Activated CD4-positive, alpha-beta memory T cell treated with anti-CD3 and anti-CD28 coated beads, Interleukin-2, amount 10 ng/mL, durations not matched to agents 7 days and 5 days (primary cell): Measurements from ENCODE around the gene LPP. TPM values are rescaled to one million over a fixed set of nuclear protein-coding genes. Genes with fewer than 3 reads are reported as not detected.
A peak's percentile ranks its signal among the peaks of the same experiment; 100 is the strongest.

Source experiments
- CTCF ChIA-PET: fragments of 350-600 bp; sonication (Branson Sonifier 250); formaldehyde crosslinking; loops from one replicate; lab custom pipeline; 2021; ENCODE audit warnings: antibody characterized with exemption, inconsistent platforms; lab: Charles Lee
- POLR2A ChIA-PET: fragments of 350-600 bp; sonication (Branson Sonifier 250); formaldehyde crosslinking; loops from one replicate; lab custom pipeline; 2021; ENCODE audit warnings: antibody characterized with exemption; lab: Charles Lee
- DNase-seq: peaks from one replicate; pipeline ENCODE4 v3.0.0-alpha.2; 2020
- H3K27ac Mint-ChIP-seq: one replicate; pipeline ENCODE4 v1.8.0; 2021; ENCODE audit warnings: mild to moderate bottlenecking, mixed read lengths
- H3K27me3 Mint-ChIP-seq: one replicate; pipeline ENCODE4 v1.8.0; 2021; ENCODE audit warnings: mixed read lengths
- H3K36me3 Mint-ChIP-seq: one replicate; pipeline ENCODE4 v1.8.0; 2021; ENCODE audit warnings: low read depth, mixed read lengths
- H3K4me1 Mint-ChIP-seq: one replicate; pipeline ENCODE4 v1.8.0; 2021; ENCODE audit warnings: mixed read lengths
- H3K4me3 Mint-ChIP-seq: one replicate; pipeline ENCODE4 v1.8.0; 2021; ENCODE audit warnings: mild to moderate bottlenecking, mixed read lengths
- H3K9me3 Mint-ChIP-seq: one replicate; pipeline ENCODE4 v1.8.0; 2021; ENCODE audit warnings: mixed read lengths
- total RNA-seq, 2 experiments: library from RNA; stranded (reverse); gene quantifications; one replicate each; pipeline ENCODE4 v1.2.3, GENCODE V29; 2021

Gene LPP
- total RNA-seq, 2 experiments from 2014 or later: 51.4 to 52.4 TPM

- ChIA-PET POLR2A (no interaction called here), CTCF (no interaction called here)
- H3K36me3 Mint-ChIP-seq: peaks cover 13% of the 10 kb centered on the region
- no peak overlapping the region for H3K4me3 Mint-ChIP-seq
- no peaks in the 10 kb centered on the region for H3K27me3 Mint-ChIP-seq
- H3K4me1 Mint-ChIP-seq: no peaks in the 10 kb centered on the region
- H3K27ac Mint-ChIP-seq: no peak overlapping the region
- DNase-seq: no peak
- peaks cover 10% of the 10 kb centered on the region for H3K9me3 Mint-ChIP-seq
Observed at GRCh38 chr3:188380252-188380651, 226.3 kb downstream of the LPP start.

DNA sequence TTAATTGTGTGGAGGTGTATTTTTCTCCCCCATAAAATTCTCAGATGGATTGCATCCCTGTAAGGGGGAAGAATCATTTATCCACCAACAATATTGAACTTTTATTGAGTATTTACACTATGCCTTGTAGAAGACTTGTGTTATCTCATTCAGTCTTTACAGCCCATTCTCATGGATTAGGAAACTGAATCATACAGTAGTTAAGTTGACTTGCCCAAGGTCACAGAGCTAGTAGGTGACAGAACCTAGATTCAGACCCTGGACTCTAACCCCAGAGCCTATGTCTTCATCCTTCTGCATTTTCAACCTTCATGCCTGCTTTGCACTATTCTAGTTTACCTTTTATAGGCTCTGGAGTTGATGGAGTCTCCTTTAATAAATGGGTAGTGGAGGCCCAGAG, 226.8 kb downstream of the LPP start:
- DNase-seq: no peak
- Mint-ChIP-seq H3K27me3 (no peaks in the 10 kb centered on the region), H3K36me3 (peaks cover 13% of the 10 kb centered on the region), H3K4me3 (no peak overlapping the region), H3K27ac (no peak overlapping the region), H3K4me1 (no peaks in the 10 kb centered on the region), H3K9me3 (peaks cover 10% of the 10 kb centered on the region)
- CTCF ChIA-PET: no interaction called here
- POLR2A ChIA-PET: no interaction called here

DNA sequence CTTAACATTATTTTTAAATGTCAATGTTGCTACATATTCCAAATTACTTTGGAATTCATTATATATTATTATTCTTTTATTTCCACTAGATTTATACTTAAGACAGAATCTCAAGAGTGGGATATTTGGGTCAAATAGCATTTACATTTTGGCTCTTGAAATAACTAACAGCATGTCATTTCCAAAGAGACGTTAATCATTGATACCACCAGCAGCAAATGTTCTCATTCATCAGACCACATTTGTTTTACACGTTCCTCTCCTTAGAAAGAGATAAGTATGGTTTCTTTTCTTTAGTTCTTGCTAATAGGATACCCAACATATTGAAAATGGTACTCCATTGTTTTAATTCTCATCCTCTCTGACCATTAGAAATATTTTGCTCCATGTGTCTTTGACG, 229.8 kb downstream of the LPP start:
- Mint-ChIP-seq H3K9me3 (peaks cover 7% of the 10 kb centered on the region), H3K36me3 (peaks cover 7% of the 10 kb centered on the region), H3K4me1 (peaks cover 3% of the 10 kb centered on the region), H3K27ac (no peak overlapping the region), H3K4me3 (no peak overlapping the region), H3K27me3 (no peaks in the 10 kb centered on the region)
- no peak for DNase-seq
- ChIA-PET POLR2A (no interaction called here), CTCF (no interaction called here)

DNA sequence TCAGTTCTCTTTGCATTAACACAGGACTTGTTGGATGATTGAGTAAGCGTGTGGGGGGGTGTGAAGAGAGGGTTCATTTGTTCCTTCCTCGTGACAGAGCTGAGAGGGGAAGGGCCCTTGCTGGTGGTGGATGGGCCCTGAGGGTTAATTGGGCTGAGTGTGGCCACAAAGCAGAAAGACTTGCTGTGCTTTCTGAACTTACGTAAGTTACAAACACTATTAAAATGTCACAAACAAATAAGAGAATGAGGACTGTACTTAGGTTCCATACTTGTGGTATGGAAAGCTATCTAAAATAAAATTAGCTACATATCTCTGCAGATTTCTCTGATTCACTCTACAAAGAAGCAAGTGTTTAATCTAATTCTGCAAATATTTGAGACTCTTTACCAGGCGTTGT, 231.3 kb downstream of the LPP start:
- Mint-ChIP-seq H3K36me3 (peaks cover 6% of the 10 kb centered on the region), H3K4me3 (no peak overlapping the region), H3K27ac (no peak overlapping the region), H3K4me1 (peaks cover 13% of the 10 kb centered on the region), H3K27me3 (no peaks in the 10 kb centered on the region), H3K9me3 (peaks cover 3% of the 10 kb centered on the region)
- POLR2A ChIA-PET: no interaction called here
- CTCF ChIA-PET: interaction anchor here (0.6 kb wide), 1 partner anchor 105 kb away, joined by 4 read pairs; no protein-coding TSS in a partner anchor
- DNase-seq: no peak

DNA sequence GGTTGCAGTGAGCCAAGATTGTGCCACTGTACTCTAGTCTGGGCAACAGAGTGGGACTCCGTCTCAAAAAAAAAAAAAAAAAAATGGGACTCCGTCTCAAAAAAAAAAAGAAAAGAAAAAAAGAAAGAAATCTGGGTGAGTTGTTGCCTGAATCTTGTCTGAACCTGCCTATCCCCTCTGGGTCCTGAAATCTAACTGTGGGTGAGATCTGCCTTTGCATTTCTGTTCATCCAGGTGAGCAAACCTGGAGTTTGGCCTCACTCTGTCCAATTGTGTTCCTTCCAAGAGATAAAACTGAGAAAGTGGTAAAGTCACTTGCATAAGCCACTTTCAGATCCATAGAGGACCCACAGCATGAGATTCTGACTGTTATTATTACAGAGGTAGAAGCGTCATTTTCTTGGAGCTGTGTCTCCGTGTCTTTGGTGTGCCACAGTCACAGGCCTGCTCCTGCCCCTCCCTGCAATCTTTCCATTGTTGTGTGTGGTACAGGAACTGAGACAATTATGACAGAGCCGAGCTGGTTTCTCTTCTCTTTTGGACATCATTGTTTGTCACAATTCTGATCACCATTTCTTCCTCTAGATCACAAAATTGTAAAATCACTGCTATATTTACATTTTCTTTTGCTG, 235.9 kb downstream of the LPP start:
- no peak overlapping the region for H3K4me3 Mint-ChIP-seq
- DNase-seq: peak; percentile 37
- H3K27ac Mint-ChIP-seq: no peak overlapping the region
- H3K4me1 Mint-ChIP-seq: peaks cover 15% of the 10 kb centered on the region
- CTCF ChIA-PET: interaction anchor here (1.5 kb wide), 1 partner anchor 649 kb away, joined by 4 read pairs; no protein-coding TSS in a partner anchor
- POLR2A ChIA-PET: interaction anchor here (1.0 kb wide), 1 partner anchor 644 kb away, joined by 3 read pairs; the partner anchor contains the start of gene BCL6
- peaks cover 3% of the 10 kb centered on the region for H3K9me3 Mint-ChIP-seq
- H3K27me3 Mint-ChIP-seq: no peaks in the 10 kb centered on the region
- peaks cover 2% of the 10 kb centered on the region for H3K36me3 Mint-ChIP-seq

GRCh38 chr3:188390343-188390718, 236.4 kb downstream of the LPP start:
- CTCF ChIA-PET: interaction anchor here (1.5 kb wide), 1 partner anchor 650 kb away, joined by 4 read pairs; no protein-coding TSS in a partner anchor
- peaks cover 3% of the 10 kb centered on the region for H3K9me3 Mint-ChIP-seq
- H3K4me1 Mint-ChIP-seq: peaks cover 15% of the 10 kb centered on the region
- no peak overlapping the region for H3K4me3 Mint-ChIP-seq
- no peak for DNase-seq
- no peak overlapping the region for H3K27ac Mint-ChIP-seq
- H3K36me3 Mint-ChIP-seq: peaks cover 2% of the 10 kb centered on the region
- POLR2A ChIA-PET: interaction anchor here (1.0 kb wide), 1 partner anchor 645 kb away, joined by 3 read pairs; the partner anchor contains the start of gene BCL6
- H3K27me3 Mint-ChIP-seq: no peaks in the 10 kb centered on the region

DNA sequence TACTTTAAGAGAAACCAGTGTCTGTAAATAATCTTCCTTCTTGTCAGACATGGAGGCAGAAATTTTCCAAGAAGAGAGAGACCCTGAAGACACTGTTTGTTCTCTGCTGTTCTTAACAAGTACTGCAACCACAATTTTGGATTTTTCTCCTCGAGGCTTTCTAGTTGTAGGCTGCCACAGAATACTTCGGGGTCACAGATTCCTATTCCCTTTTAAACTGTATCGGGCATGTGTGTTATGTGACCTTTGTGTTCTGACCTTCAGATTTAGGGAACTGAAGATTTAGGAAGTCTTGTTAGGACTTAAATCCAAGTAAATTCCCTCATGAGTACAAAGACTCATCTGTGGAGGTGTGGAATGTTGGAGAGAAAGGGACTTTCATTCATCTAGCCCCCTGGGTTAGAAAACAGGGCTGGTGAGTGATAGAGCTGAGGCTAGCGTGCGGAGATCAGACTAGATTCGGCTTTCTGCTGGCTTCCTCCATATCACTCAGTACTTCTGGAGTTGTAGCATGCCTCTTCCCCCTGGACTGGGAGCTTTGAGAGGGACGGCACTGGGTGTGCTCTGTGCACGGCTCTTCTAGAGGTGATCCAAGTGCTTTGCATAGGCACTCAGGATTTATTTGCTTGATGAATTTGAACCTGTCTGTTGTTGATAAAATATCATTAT, 237.0 kb downstream of the LPP start:
- no peaks in the 10 kb centered on the region for H3K27me3 Mint-ChIP-seq
- POLR2A ChIA-PET: no interaction called here
- no peak overlapping the region for H3K4me3 Mint-ChIP-seq
- H3K27ac Mint-ChIP-seq: no peak overlapping the region
- CTCF ChIA-PET: interaction anchor here (1.5 kb wide), 1 partner anchor 650 kb away, joined by 4 read pairs; no protein-coding TSS in a partner anchor
- peaks cover 2% of the 10 kb centered on the region for H3K36me3 Mint-ChIP-seq
- DNase-seq: no peak
- H3K4me1 Mint-ChIP-seq: peaks cover 15% of the 10 kb centered on the region
- peaks cover 3% of the 10 kb centered on the region for H3K9me3 Mint-ChIP-seq

DNA sequence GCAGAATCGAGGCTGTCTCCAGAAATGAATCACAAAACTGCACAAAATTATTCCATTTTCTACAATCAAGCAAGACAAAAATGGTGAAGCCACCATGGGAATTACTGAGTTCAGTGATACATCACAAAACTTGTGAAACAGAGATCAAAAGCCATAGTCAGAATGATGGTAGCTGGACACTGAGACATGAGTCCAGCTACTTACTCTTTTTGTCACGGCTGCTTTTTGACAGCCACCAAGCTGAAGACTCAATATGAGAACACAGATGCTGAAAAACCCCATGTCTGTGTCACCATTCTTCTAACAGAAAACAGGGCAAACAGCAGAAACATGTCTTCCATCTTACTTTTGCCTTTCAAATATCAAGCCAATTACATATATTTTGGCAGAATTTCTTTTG, 237.6 kb downstream of the LPP start:
- H3K27me3 Mint-ChIP-seq: no peaks in the 10 kb centered on the region
- H3K9me3 Mint-ChIP-seq: no peaks in the 10 kb centered on the region
- peaks cover 11% of the 10 kb centered on the region for H3K4me1 Mint-ChIP-seq
- no peak overlapping the region for H3K4me3 Mint-ChIP-seq
- no peak for DNase-seq
- ChIA-PET POLR2A (no interaction called here), CTCF (no interaction called here)
- peaks cover 2% of the 10 kb centered on the region for H3K36me3 Mint-ChIP-seq
- no peak overlapping the region for H3K27ac Mint-ChIP-seq

- Mint-ChIP-seq H3K4me3 (no peak overlapping the region), H3K4me1 (peaks cover 13% of the 10 kb centered on the region), H3K27ac (no peak overlapping the region), H3K36me3 (peaks cover 2% of the 10 kb centered on the region), H3K9me3 (no peaks in the 10 kb centered on the region), H3K27me3 (no peaks in the 10 kb centered on the region)
- no peak for DNase-seq
- CTCF ChIA-PET: no interaction called here
- POLR2A ChIA-PET: no interaction called here
Observed at GRCh38 chr3:188392076-188392475, 238.1 kb downstream of the LPP start.

GRCh38 chr3:188394623-188395022, 240.7 kb downstream of the LPP start:
- Mint-ChIP-seq H3K36me3 (peaks cover 8% of the 10 kb centered on the region), H3K27ac (no peak overlapping the region), H3K4me3 (no peak overlapping the region), H3K27me3 (peaks cover 3% of the 10 kb centered on the region), H3K4me1 (peaks cover 19% of the 10 kb centered on the region), H3K9me3 (no peaks in the 10 kb centered on the region)
- DNase-seq: no peak
- POLR2A ChIA-PET: no interaction called here
- CTCF ChIA-PET: interaction anchor here (1.2 kb wide), 1 partner anchor 655 kb away, joined by 7 read pairs; no protein-coding TSS in a partner anchor

GRCh38 chr3:188396251-188396650, 242.3 kb downstream of the LPP start:
- no peak for DNase-seq
- Mint-ChIP-seq H3K9me3 (no peaks in the 10 kb centered on the region), H3K4me1 (peaks cover 26% of the 10 kb centered on the region), H3K27me3 (peaks cover 3% of the 10 kb centered on the region), H3K36me3 (peaks cover 6% of the 10 kb centered on the region), H3K4me3 (no peak overlapping the region), H3K27ac (no peak overlapping the region)
- ChIA-PET POLR2A (no interaction called here), CTCF (no interaction called here)

DNA sequence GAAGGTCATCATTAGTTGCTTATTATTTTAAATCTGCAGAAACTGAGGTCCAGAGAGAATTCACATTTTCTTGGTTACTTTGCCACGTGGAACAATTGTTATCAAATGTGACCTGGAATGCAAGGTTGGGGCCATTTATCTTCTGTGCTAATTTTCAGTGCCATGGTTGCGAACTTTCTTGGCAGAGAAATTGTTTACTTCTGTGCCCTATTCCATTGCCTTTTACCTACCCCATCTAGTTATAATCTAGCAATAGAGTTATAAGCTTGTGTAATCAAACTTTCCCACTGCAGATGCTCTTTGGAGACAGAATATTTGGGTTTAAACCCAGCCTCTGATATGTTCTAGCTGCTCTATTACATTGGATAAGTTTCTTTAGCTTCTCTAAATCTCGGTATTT, 242.9 kb downstream of the LPP start:
- CTCF ChIA-PET: interaction anchor here (1.0 to 1.2 kb wide), 2 partner anchors 352 to 656 kb away, joined by 3 to 7 read pairs; no protein-coding TSS in a partner anchor
- POLR2A ChIA-PET: no interaction called here
- H3K27ac Mint-ChIP-seq: no peak overlapping the region
- no peak for DNase-seq
- no peaks in the 10 kb centered on the region for H3K9me3 Mint-ChIP-seq
- H3K4me3 Mint-ChIP-seq: no peak overlapping the region
- H3K36me3 Mint-ChIP-seq: peaks cover 6% of the 10 kb centered on the region
- peaks cover 27% of the 10 kb centered on the region for H3K4me1 Mint-ChIP-seq
- peaks cover 3% of the 10 kb centered on the region for H3K27me3 Mint-ChIP-seq
